Right atrium auricular region (tissue), 2 donors: ENCODE results near the gene ROR2. TPM values are rescaled to one million over a fixed set of nuclear protein-coding genes. Genes with fewer than 3 reads are reported as not detected.
A peak's percentile ranks its signal among the peaks of the same experiment; 100 is the strongest.

ENCODE experiments used
- DNase-seq: peaks from one replicate; pipeline ENCODE4 v3.0.0-alpha.2; 2019; ENCODE audit warnings: low spot score
- H3K27ac ChIP-seq, 2 donors: fragments of 200-600 bp; sonication (generic); 1 replicate in 1 of 2; 2 replicates in 1 of 2; pipeline ENCODE4 v1.5.1; 2016 to 2019
- H3K27me3 ChIP-seq, 2 donors: fragments of 200-600 bp; sonication (generic); one replicate each; pipeline versions ENCODE4 v1.5.1 to v1.6.0; 2017 to 2019
- H3K36me3 ChIP-seq: fragments of 200-600 bp; sonication (generic); one replicate; pipeline ENCODE4 v1.5.1; 2016
- H3K4me1 ChIP-seq, 2 donors: fragments of 200-600 bp; sonication (generic); one replicate each; pipeline versions ENCODE4 v1.5.1 to v1.6.0; 2017 to 2019
- H3K4me3 ChIP-seq, 2 donors: fragments of 200-600 bp; sonication (generic); 1 replicate in 1 of 2; 2 replicates in 1 of 2; pipeline ENCODE4 v1.5.1; 2017 to 2019; ENCODE audit warnings: mild to moderate bottlenecking in 1 of 2, moderate library complexity in 1 of 2
- H3K9me3 ChIP-seq, 2 donors: fragments of 200-600 bp; sonication (generic); one replicate each; pipeline ENCODE4 v1.5.1; 2019
- total RNA-seq, 2 donors: library from RNA; depleted of rRNA; stranded (reverse); fragments of >200 nt; gene quantifications; one replicate each; pipeline ENCODE4 v1.1.0, GENCODE V29; 2016
- TF ChIP-seq, protein P1 (sequence below), 2 donors: fragments of 200-600 bp; sonication (generic); IDR thresholded peaks; one replicate each; pipeline ENCODE4 v1.5.1; 2019; ENCODE audit warnings: antibody characterized with exemption in 2 of 2

Gene ROR2
- total RNA-seq, 2 donors from 2014 or later, result 21.8 to 28.5 TPM

DNA sequence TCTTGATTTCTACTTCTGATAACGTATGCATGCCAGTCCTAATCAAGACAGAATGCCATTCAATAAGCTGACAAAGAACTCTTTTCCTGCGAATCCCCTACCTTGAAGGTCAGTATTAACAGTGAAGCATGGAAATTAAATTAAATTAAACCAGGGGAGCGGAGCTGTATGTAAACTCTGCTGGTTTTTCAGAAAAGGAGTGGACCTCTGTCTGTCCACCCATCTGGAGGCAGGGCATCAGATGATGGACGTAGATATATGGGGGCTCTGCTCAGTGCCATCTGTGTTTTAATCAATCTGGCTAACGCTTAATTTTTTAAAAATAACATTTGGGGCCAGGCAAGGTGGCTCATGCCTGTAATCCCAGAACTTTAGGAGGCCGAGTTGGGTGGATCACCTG is 101.9 kb downstream of the ROR2 start:
- no peaks in the 10 kb centered on the region for H3K9me3 ChIP-seq

DNA sequence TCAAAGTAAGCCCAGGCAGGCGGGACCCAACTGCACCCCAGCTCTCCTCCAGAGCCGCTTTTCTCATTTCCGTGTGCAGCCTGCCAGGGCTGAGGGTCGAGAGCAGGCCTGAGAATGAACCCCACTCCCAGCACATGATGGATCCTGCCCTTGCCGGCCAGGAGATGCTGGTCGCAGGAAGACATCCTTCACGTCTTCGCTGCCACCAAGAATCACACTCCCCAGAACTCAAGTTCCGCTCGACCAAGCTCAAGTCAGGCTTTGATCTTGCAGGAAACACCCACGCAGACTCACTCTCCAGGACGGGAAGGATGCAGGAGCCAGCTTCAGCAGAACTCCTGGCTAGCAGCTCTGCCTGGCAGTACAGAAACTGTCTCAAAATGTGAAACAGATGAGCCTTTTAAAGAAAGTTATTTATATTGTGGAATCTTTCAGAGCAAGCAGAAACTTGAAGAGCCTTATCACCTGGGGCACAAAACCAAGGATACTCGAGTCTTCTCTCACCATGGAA is 102.4 kb downstream of the ROR2 start:
- peaks cover 0 to 18% of the 10 kb centered on the region in 2 donors for H3K4me1 ChIP-seq
- no peak overlapping the region for H3K27ac ChIP-seq
- H3K36me3 ChIP-seq, result no peaks in the 10 kb centered on the region

More for the DNA sequence above, 101.9 kb downstream of the ROR2 start:
- TF ChIP-seq, protein P1, sequence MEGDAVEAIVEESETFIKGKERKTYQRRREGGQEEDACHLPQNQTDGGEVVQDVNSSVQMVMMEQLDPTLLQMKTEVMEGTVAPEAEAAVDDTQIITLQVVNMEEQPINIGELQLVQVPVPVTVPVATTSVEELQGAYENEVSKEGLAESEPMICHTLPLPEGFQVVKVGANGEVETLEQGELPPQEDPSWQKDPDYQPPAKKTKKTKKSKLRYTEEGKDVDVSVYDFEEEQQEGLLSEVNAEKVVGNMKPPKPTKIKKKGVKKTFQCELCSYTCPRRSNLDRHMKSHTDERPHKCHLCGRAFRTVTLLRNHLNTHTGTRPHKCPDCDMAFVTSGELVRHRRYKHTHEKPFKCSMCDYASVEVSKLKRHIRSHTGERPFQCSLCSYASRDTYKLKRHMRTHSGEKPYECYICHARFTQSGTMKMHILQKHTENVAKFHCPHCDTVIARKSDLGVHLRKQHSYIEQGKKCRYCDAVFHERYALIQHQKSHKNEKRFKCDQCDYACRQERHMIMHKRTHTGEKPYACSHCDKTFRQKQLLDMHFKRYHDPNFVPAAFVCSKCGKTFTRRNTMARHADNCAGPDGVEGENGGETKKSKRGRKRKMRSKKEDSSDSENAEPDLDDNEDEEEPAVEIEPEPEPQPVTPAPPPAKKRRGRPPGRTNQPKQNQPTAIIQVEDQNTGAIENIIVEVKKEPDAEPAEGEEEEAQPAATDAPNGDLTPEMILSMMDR (IDR thresholded peaks at IDR 0.05), result no peak
- H3K36me3 ChIP-seq, result no peaks in the 10 kb centered on the region
- H3K4me3 ChIP-seq, result no peak overlapping the region
- no peaks in the 10 kb centered on the region for H3K27me3 ChIP-seq
- H3K4me1 ChIP-seq, result peaks cover 0 to 18% of the 10 kb centered on the region in 2 donors
- H3K27ac ChIP-seq, result no peak overlapping the region
- peak; percentile 1 for DNase-seq

DNA sequence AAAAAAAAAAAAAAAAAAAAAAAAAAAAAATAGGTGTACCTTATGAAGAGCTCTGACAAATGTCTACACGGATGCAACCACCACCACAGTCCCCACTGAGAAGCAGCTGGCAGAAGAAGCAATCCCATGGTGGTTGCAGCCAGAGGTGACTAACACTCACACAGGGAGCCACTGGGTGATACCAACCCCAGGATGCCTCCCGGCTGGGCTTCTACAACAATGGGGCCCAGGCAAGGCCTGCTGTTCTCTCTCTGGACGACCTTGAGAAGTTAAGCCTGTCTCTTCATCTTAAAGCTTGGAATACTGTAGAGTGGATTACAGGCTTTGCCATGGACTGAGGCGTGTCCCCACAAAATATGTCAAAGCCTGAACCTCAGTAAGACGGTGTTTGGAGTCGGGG is 104.1 kb downstream of the ROR2 start:
- Histone ChIP-seq H3K27ac (no peak overlapping the region), H3K4me3 (no peak overlapping the region), H3K36me3 (no peaks in the 10 kb centered on the region), H3K27me3 (no peaks in the 10 kb centered on the region), H3K9me3 (no peaks in the 10 kb centered on the region), H3K4me1 (peaks cover 0 to 32% of the 10 kb centered on the region in 2 donors)
- no peak for DNase-seq
- TF ChIP-seq, protein P1 (IDR thresholded peaks at IDR 0.05), result no peak

More for the DNA sequence above, 102.4 kb downstream of the ROR2 start:
- H3K27me3 ChIP-seq, result no peaks in the 10 kb centered on the region
- H3K9me3 ChIP-seq, result no peaks in the 10 kb centered on the region
- TF ChIP-seq, protein P1 (IDR thresholded peaks at IDR 0.05), result no peak
- DNase-seq, result peak; percentile 60
- H3K4me3 ChIP-seq, result no peak overlapping the region

DNA sequence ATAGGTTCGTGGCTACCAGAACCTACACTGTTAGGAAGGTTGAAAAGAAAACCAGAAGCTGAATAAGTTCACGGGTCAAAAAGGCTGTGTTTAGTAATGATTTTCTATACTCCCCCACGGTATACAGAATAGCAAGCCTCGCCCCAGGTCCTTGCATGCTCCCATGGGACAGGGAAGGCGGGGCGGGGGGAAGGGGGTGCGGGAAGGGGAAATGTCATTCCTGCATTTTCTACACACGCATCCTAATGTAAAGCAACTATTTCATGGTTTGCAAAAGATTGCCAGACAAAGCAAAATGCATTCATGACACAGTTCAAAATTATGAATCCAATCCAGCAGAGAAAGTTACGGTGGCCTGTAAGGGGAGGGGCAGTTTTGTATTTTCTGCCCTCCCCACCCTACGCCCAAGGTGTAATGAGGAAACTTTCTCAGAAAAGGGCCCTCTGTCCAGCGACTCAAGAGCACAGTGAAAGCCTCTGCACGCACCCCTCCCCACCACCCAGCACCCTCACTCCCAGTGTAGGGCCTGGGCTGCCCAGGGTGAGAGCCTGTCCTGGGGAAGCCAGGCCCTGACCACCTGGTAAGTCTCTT is 105.2 kb downstream of the ROR2 start:
- Histone ChIP-seq H3K4me3 (no peak overlapping the region), H3K27ac (peak overlapping the region in 1 of 2 donors; percentile 51), H3K27me3 (no peaks in the 10 kb centered on the region), H3K4me1 (peaks cover 0 to 32% of the 10 kb centered on the region in 2 donors), H3K9me3 (no peaks in the 10 kb centered on the region), H3K36me3 (no peaks in the 10 kb centered on the region)
- TF ChIP-seq, protein P1 (IDR thresholded peaks at IDR 0.05), result no peak
- DNase-seq, result no peak

DNA sequence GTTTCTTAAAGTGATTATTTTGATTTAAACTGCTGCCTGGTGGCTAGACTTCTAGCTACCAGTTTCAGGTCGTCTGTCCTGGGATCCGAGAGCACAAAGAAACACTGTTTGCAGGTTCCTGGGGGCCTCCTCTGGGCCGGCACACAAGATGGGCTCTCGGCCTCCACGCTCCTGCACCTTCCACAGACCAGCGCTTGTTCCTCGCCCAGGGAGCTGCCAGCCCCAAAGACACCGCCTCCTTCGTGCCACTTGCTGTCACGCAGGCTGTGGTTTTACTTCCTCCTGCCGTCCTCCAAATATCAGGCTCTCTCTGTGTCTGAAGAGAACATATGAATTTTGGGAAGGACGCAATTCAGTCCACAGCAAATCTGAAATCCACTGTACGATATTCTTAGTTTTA is 105.8 kb downstream of the ROR2 start:
- Histone ChIP-seq H3K4me3 (peak overlapping the region in 1 of 2 donors; percentile 9), H3K27ac (peak overlapping the region; percentile 23 to 51)

More for the DNA sequence above, 105.8 kb downstream of the ROR2 start:
- TF ChIP-seq, protein P1 (IDR thresholded peaks at IDR 0.05), result no peak
- no peaks in the 10 kb centered on the region for H3K9me3 ChIP-seq
- peaks cover 0 to 32% of the 10 kb centered on the region in 2 donors for H3K4me1 ChIP-seq
- no peak for DNase-seq
- no peaks in the 10 kb centered on the region for H3K36me3 ChIP-seq
- H3K27me3 ChIP-seq, result no peaks in the 10 kb centered on the region
